ENCODE results near the gene SYT1. TPM values are rescaled to one million over a fixed set of nuclear protein-coding genes. Genes with fewer than 3 reads are reported as not detected.

Gene SYT1
- 1 to 10 TPM; 4.1 to 10.0 (median 6.7) TPM for total RNA-seq

- 0% methylated on average over 10 of the region's 19 CpGs for WGBS
These were observed at the start of gene SYT1 for GRCh38 chr12:78864403-78864869. TSS of gene SYT1 (plus strand) at chr12:78864774.

GRCh38 chr12:78818487-78818886 lies 46.1 kb upstream of the SYT1 start:
- H3K4me3 ChIP-seq, result no peak overlapping the region
- DNase-seq (ENCODE audit: extremely low spot score), result no peak
- 39% methylated on average over 5 of the region's 5 CpGs for WGBS
- no peak for TF ChIP-seq POLR2A (IDR thresholded peaks at IDR 0.05; ENCODE audit: low read depth)
- TF ChIP-seq POLR2AphosphoS5 (IDR thresholded peaks at IDR 0.05), result no peak
- TF ChIP-seq CTCF (IDR thresholded peaks at IDR 0.05), result no peak
- TF ChIP-seq EP300 (IDR thresholded peaks at IDR 0.05), result no peak
- no peaks in the 10 kb centered on the region for H3K27me3 ChIP-seq
- H3K4me1 ChIP-seq, result no peaks in the 10 kb centered on the region
- intact Hi-C loops (cut with DNase I), result no loop called here
- no peaks in the 10 kb centered on the region for H3K36me3 ChIP-seq
- H3K27ac ChIP-seq (replicated peaks in 1 of 4), result no peak overlapping the region
- H3K9me3 ChIP-seq, result no peaks in the 10 kb centered on the region

More at GRCh38 chr12:78864403-78864869, at the start of gene SYT1:
- Histone ChIP-seq H3K27me3 (peaks cover 0 to 35% (median 10%) of the 10 kb centered on the region in 4 donors), H3K9me3 (no peaks in the 10 kb centered on the region), H3K4me1 (peaks cover 16 to 22% (median 21%) of the 10 kb centered on the region in 4 donors), H3K36me3 (no peaks in the 10 kb centered on the region), H3K4me3 (peak within 1 kb of the TSS; percentile 49 to 60 (median 52)), H3K27ac (replicated peaks in 1 of 4) (peak within 1 kb of the TSS in 1 of 4 donors; percentile 35)
- TF ChIP-seq POLR2A (IDR thresholded peaks at IDR 0.05; ENCODE audit: low read depth) (no peak), EP300 (IDR thresholded peaks at IDR 0.05) (no peak), POLR2AphosphoS5 (IDR thresholded peaks at IDR 0.05) (no peak), CTCF (IDR thresholded peaks at IDR 0.05) (no peak)
- no peak for DNase-seq (ENCODE audit: extremely low spot score)
- intact Hi-C loops (cut with DNase I), result no loop called here

- no peaks in the 10 kb centered on the region for H3K27me3 ChIP-seq
- no peak overlapping the region for H3K4me3 ChIP-seq
- no peaks in the 10 kb centered on the region for H3K4me1 ChIP-seq
- TF ChIP-seq CTCF (IDR thresholded peaks at IDR 0.05) (no peak), POLR2A (IDR thresholded peaks at IDR 0.05; ENCODE audit: low read depth) (no peak), POLR2AphosphoS5 (IDR thresholded peaks at IDR 0.05) (no peak), EP300 (IDR thresholded peaks at IDR 0.05) (no peak)
- no peaks in the 10 kb centered on the region for H3K36me3 ChIP-seq
- WGBS, result 83% methylated on average over 2 of the region's 2 CpGs
- intact Hi-C loops (cut with DNase I), result no loop called here
- no peak overlapping the region for H3K27ac ChIP-seq (replicated peaks in 1 of 4)
- H3K9me3 ChIP-seq, result no peaks in the 10 kb centered on the region
- DNase-seq (ENCODE audit: extremely low spot score), result no peak
These were observed 43.6 kb upstream of the SYT1 start for GRCh38 chr12:78820946-78821345.

GRCh38 chr12:78824918-78825317 lies 39.7 kb upstream of the SYT1 start:
- intact Hi-C loops (cut with DNase I), result no loop called here
- no peaks in the 10 kb centered on the region for H3K36me3 ChIP-seq
- TF ChIP-seq POLR2AphosphoS5 (IDR thresholded peaks at IDR 0.05) (no peak), EP300 (IDR thresholded peaks at IDR 0.05) (no peak), POLR2A (IDR thresholded peaks at IDR 0.05; ENCODE audit: low read depth) (no peak), CTCF (IDR thresholded peaks at IDR 0.05) (no peak)

GRCh38 chr12:78829690-78830089 lies 34.9 kb upstream of the SYT1 start:
- WGBS, result 77% methylated on average over 2 of the region's 2 CpGs
- intact Hi-C loops (cut with DNase I), result no loop called here
- no peaks in the 10 kb centered on the region for H3K27me3 ChIP-seq
- H3K36me3 ChIP-seq, result no peaks in the 10 kb centered on the region
- no peak overlapping the region for H3K27ac ChIP-seq (replicated peaks in 1 of 4)
- no peak overlapping the region for H3K4me3 ChIP-seq
- no peaks in the 10 kb centered on the region for H3K4me1 ChIP-seq
- no peak for TF ChIP-seq POLR2A (IDR thresholded peaks at IDR 0.05; ENCODE audit: low read depth)
- TF ChIP-seq CTCF (IDR thresholded peaks at IDR 0.05), result no peak
- no peak for TF ChIP-seq POLR2AphosphoS5 (IDR thresholded peaks at IDR 0.05)
- TF ChIP-seq EP300 (IDR thresholded peaks at IDR 0.05), result no peak
- no peaks in the 10 kb centered on the region for H3K9me3 ChIP-seq
- DNase-seq (ENCODE audit: extremely low spot score), result no peak

More at GRCh38 chr12:78824918-78825317, 39.7 kb upstream of the SYT1 start:
- H3K27ac ChIP-seq (replicated peaks in 1 of 4), result no peak overlapping the region
- H3K9me3 ChIP-seq, result no peaks in the 10 kb centered on the region
- no peaks in the 10 kb centered on the region for H3K4me1 ChIP-seq
- H3K27me3 ChIP-seq, result no peaks in the 10 kb centered on the region
- no peak for DNase-seq (ENCODE audit: extremely low spot score)
- no peak overlapping the region for H3K4me3 ChIP-seq
